HG02943 (cell line): ENCODE results near the gene D2HGDH.
"Not testable (repeated sequence)": the region's sequence is repeated elsewhere in the genome, so short reads cannot be mapped to it uniquely, and the experiment has no call there.

Source experiments
- ATAC-seq: cut with Tn5 transposase; IDR thresholded peaks from one replicate; pipeline ENCODE4 v1.9.1; 2021; ENCODE audit warnings: mild to moderate bottlenecking, low read depth, moderate library complexity; ENCODE audit not compliant: unreplicated experiment

D2HGDH gene

GRCh38 chr2:241815477-241816430 lies 81.3 kb downstream of the D2HGDH start:
- ATAC-seq: no peak

DNA sequence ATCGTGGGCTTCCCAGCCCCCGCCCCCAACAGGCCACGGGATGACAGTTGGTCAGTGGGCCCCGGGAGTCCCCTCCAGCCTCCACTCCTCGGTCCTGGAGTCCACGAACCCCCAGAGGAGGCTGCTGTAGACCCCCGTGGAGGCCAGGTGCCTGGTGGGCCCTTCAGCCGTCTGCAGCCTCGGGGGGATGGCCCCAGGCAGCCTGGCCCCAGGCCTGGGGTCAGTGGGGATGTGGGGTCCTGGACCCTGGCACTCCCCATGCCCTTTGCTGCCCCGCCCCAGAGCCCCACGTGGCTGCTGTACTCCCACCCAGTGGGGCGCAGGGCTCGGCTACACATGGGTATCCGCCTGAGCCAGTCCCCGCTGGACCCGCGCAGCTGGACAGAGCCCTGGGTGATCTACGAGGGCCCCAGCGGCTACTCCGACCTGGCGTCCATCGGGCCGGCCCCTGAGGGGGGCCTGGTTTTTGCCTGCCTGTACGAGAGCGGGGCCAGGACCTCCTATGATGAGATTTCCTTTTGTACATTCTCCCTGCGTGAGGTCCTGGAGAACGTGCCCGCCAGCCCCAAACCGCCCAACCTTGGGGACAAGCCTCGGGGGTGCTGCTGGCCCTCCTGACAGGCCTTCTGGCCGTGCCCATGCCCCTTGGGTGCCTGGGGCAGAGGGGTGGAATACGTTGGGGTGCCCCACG lies 82.1 kb downstream of the D2HGDH start:
- ATAC-seq: no peak

DNA sequence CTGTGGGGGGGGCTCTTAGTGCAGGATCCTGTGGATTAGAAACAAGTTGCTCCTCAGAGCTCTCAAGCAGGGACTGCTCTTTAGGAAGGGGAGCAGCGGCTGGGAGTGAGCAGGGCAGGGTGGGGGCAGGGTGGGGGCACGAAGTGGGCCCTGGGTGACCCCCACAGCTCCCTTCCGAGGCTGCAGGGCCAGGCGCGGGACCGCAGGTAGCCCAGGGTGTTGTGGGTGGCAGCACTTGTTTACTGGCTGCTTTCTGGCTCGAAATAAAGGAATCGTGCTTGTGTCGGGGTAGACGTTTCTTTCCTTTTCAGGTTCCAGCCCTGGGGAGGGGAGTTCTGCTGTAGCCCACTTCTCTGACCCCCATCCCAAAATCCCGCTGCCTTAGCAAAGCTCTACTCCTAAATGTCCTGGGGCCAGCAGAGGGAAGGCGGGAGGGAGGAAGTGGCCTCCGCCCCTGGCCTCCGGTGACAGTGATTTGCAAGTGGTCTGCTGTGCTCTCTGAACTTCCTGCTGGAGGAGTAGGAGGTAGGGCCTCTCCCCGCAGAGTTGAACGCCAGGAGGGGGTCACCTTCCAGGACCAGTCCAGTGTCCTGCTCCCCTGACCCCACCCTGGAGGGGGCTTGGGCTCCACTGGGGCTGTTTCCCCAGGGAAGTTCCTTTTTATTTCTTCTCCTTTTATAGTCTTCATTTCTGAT lies 82.8 kb downstream of the D2HGDH start:
- no peak for ATAC-seq

DNA sequence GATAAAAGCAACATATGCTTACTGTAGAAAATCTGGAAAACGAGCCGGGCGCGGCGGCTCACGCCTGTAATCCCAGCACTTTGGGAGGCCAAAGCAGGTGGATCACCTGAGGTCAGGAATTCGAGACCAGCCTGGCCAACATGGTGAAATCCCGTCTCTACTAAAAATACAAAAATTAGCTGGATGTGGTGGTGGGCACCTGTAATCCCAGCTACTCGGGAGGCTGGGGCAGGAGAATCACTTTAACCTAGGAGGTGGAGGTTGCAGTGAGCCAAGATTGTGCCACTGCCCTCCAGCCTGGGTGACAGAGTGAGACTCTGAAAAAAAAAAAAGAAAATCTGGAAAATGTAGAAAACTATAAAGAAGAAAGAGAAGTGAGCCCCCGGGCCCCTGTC lies 83.4 kb downstream of the D2HGDH start:
- ATAC-seq: not testable (repeated sequence)
